Tibial nerve (tissue), 4 donors: Measurements from ENCODE around the gene ARL6IP1. TPM values are rescaled to one million over a fixed set of nuclear protein-coding genes. Genes with fewer than 3 reads are reported as not detected.

Experiments
- DNase-seq, 2 donors: peaks; one replicate each; pipeline ENCODE4 v3.0.0-alpha.2; 2019; ENCODE audit warnings: low spot score in 2 of 2
- H3K27ac ChIP-seq, 4 donors: fragments of 200-600 bp; sonication (generic) in 3 of 4; one replicate each; pipeline ENCODE4 v1.5.1; 2017 to 2019; ENCODE audit warnings: mild to moderate bottlenecking in 1 of 4
- H3K27me3 ChIP-seq, 2 donors: fragments of 200-600 bp; sonication (generic) in 1 of 2; one replicate each; pipeline versions ENCODE4 v1.5.1 to v1.6.0; 2017 to 2019
- H3K36me3 ChIP-seq, 3 donors: fragments of 200-600 bp; sonication (generic); one replicate each; pipeline ENCODE4 v1.5.1; 2018 to 2019
- H3K4me1 ChIP-seq, 4 donors: fragments of 200-600 bp; sonication (generic) in 3 of 4; one replicate each; pipeline ENCODE4 v1.5.1; 2017 to 2019
- H3K4me3 ChIP-seq, 4 donors: fragments of 200-600 bp; sonication (generic) in 3 of 4; one replicate each; pipeline ENCODE4 v1.5.1; 2017 to 2019; ENCODE audit warnings: mild to moderate bottlenecking in 1 of 4, moderate library complexity in 1 of 4
- H3K9me3 ChIP-seq, 4 donors: fragments of 200-600 bp; sonication (generic) in 3 of 4; one replicate each; pipeline ENCODE4 v1.5.1; 2017 to 2019
- EP300 ChIP-seq, 2 donors: sonication (generic); formaldehyde crosslinking; IDR thresholded peaks; one replicate each; pipeline ENCODE4 v1.6.1; 2017; ENCODE audit warnings: antibody characterized with exemption in 2 of 2, mild to moderate bottlenecking in 1 of 2
- POLR2A ChIP-seq, 2 donors: fragments of 450-650 bp; IDR thresholded peaks; one replicate each; pipeline ENCODE4 v1.6.1; 2017; ENCODE audit warnings: antibody characterized with exemption in 2 of 2, mild to moderate bottlenecking in 2 of 2, moderate library complexity in 2 of 2
- WGBS, 2 donors: methylation state at CpG; one replicate each; pipeline ENCODE4 v1.1.5; 2018; 5-methylcytosine and 5-hydroxymethylcytosine counted together
- total RNA-seq, 4 donors: library from RNA; depleted of rRNA; stranded (reverse); fragments of >200 nt; gene quantifications; one replicate each; pipeline ENCODE4 v1.1.0, GENCODE V29; 2016
- TF ChIP-seq, protein P1 (sequence below), 5 experiments: fragments of 200-600 bp in 3 of 5; fragments of 450-650 bp in 2 of 5; sonication (generic) in 3 of 5; IDR thresholded peaks; one replicate each; pipeline ENCODE4 v1.5.1; 2016 to 2019; ENCODE audit warnings: antibody characterized with exemption in 5 of 5, mild to moderate bottlenecking in 3 of 5, moderate library complexity in 2 of 5

Gene ARL6IP1
- total RNA-seq, 4 donors from 2014 or later = 159 to 203 (median 188) TPM

- Histone ChIP-seq H3K27me3 (no peaks in the 10 kb centered on the region), H3K4me1 (no peaks in the 10 kb centered on the region), H3K27ac (no peak overlapping the region), H3K4me3 (no peak overlapping the region), H3K36me3 (peaks cover 6 to 94% (median 17%) of the 10 kb centered on the region in 3 donors), H3K9me3 (no peaks in the 10 kb centered on the region)
- TF ChIP-seq EP300 (IDR thresholded peaks at IDR 0.05) (no peak), POLR2A (IDR thresholded peaks at IDR 0.05) (no peak)
- TF ChIP-seq, protein P1, sequence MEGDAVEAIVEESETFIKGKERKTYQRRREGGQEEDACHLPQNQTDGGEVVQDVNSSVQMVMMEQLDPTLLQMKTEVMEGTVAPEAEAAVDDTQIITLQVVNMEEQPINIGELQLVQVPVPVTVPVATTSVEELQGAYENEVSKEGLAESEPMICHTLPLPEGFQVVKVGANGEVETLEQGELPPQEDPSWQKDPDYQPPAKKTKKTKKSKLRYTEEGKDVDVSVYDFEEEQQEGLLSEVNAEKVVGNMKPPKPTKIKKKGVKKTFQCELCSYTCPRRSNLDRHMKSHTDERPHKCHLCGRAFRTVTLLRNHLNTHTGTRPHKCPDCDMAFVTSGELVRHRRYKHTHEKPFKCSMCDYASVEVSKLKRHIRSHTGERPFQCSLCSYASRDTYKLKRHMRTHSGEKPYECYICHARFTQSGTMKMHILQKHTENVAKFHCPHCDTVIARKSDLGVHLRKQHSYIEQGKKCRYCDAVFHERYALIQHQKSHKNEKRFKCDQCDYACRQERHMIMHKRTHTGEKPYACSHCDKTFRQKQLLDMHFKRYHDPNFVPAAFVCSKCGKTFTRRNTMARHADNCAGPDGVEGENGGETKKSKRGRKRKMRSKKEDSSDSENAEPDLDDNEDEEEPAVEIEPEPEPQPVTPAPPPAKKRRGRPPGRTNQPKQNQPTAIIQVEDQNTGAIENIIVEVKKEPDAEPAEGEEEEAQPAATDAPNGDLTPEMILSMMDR (IDR thresholded peaks at IDR 0.05) = no peak
- DNase-seq = no peak
These were observed 35.4 kb upstream of the ARL6IP1 start for GRCh38 chr16:18836702-18837101.

- Histone ChIP-seq H3K36me3 (peaks cover 6 to 99% (median 22%) of the 10 kb centered on the region in 3 donors), H3K9me3 (no peaks in the 10 kb centered on the region), H3K27me3 (no peaks in the 10 kb centered on the region), H3K27ac (no peak overlapping the region), H3K4me1 (no peaks in the 10 kb centered on the region), H3K4me3 (no peak overlapping the region)
- DNase-seq = no peak
- TF ChIP-seq EP300 (IDR thresholded peaks at IDR 0.05) (no peak), POLR2A (IDR thresholded peaks at IDR 0.05) (no peak)
- TF ChIP-seq, protein P1 (IDR thresholded peaks at IDR 0.05) = no peak
- 78 to 86% methylated on average over 4 of the region's 4 CpGs for WGBS, 2 donors
These were observed 33.5 kb upstream of the ARL6IP1 start for GRCh38 chr16:18834864-18835263.

GRCh38 chr16:18833707-18834505 is 32.6 kb upstream of the ARL6IP1 start:
- no peak overlapping the region for H3K27ac ChIP-seq
- no peaks in the 10 kb centered on the region for H3K4me1 ChIP-seq
- no peaks in the 10 kb centered on the region for H3K9me3 ChIP-seq
- DNase-seq = no peak
- no peaks in the 10 kb centered on the region for H3K27me3 ChIP-seq
- WGBS, 2 donors = 92 to 95% methylated on average over 9 of the region's 9 CpGs
- no peak overlapping the region for H3K4me3 ChIP-seq
- TF ChIP-seq, protein P1 (IDR thresholded peaks at IDR 0.05) = no peak
- TF ChIP-seq EP300 (IDR thresholded peaks at IDR 0.05) (no peak), POLR2A (IDR thresholded peaks at IDR 0.05) (no peak)
- peaks cover 6 to 99% (median 22%) of the 10 kb centered on the region in 3 donors for H3K36me3 ChIP-seq

DNA sequence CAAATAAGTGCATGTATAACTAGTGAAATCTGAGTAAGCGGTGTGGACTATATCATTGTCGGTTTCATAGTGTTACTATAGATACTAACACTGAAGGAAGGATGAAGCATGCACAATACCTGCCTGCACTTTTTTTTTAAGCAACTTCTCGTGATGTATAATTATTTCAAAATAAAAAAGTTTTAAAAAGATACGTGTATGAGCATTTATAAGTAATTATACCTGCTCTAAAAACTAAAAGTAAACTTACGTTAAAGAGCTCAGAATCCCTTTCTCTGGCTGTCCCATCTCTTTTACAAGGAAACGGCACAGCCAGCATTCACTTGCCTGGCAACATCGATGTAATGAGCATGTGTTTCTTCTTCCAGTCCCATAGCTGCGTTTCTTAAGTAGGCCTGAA is 31.3 kb upstream of the ARL6IP1 start:
- WGBS, 2 donors = 90 to 91% methylated on average over 8 of the region's 8 CpGs
- Histone ChIP-seq H3K4me1 (no peaks in the 10 kb centered on the region), H3K4me3 (no peak overlapping the region), H3K9me3 (no peaks in the 10 kb centered on the region), H3K36me3 (peaks cover 6 to 99% (median 16%) of the 10 kb centered on the region in 3 donors), H3K27me3 (no peaks in the 10 kb centered on the region), H3K27ac (no peak overlapping the region)
- TF ChIP-seq, protein P1 (IDR thresholded peaks at IDR 0.05) = no peak
- TF ChIP-seq POLR2A (IDR thresholded peaks at IDR 0.05) (no peak), EP300 (IDR thresholded peaks at IDR 0.05) (no peak)
- no peak for DNase-seq

GRCh38 chr16:18832006-18832405 is 30.7 kb upstream of the ARL6IP1 start:
- 67 to 81% methylated on average over 2 of the region's 2 CpGs for WGBS, 2 donors
- Histone ChIP-seq H3K9me3 (no peaks in the 10 kb centered on the region), H3K27ac (no peak overlapping the region), H3K4me1 (no peaks in the 10 kb centered on the region), H3K4me3 (no peak overlapping the region), H3K36me3 (peaks cover 7 to 95% (median 13%) of the 10 kb centered on the region in 3 donors), H3K27me3 (no peaks in the 10 kb centered on the region)
- TF ChIP-seq POLR2A (IDR thresholded peaks at IDR 0.05) (no peak), EP300 (IDR thresholded peaks at IDR 0.05) (no peak)
- TF ChIP-seq, protein P1 (IDR thresholded peaks at IDR 0.05) = no peak
- DNase-seq = no peak
